Right atrium auricular region (tissue), 2 donors: ENCODE results near the gene CDKAL1. TPM values are rescaled to one million over a fixed set of nuclear protein-coding genes. Genes with fewer than 3 reads are reported as not detected.

Source experiments
- DNase-seq: peaks from one replicate; pipeline ENCODE4 v3.0.0-alpha.2; 2019; ENCODE audit warnings: low spot score
- H3K27ac ChIP-seq, 2 donors: fragments of 200-600 bp; sonication (generic); 1 replicate in 1 of 2; 2 replicates in 1 of 2; pipeline ENCODE4 v1.5.1; 2016 to 2019
- H3K27me3 ChIP-seq, 2 donors: fragments of 200-600 bp; sonication (generic); one replicate each; pipeline versions ENCODE4 v1.5.1 to v1.6.0; 2017 to 2019
- H3K36me3 ChIP-seq: fragments of 200-600 bp; sonication (generic); one replicate; pipeline ENCODE4 v1.5.1; 2016
- H3K4me1 ChIP-seq, 2 donors: fragments of 200-600 bp; sonication (generic); one replicate each; pipeline versions ENCODE4 v1.5.1 to v1.6.0; 2017 to 2019
- H3K4me3 ChIP-seq, 2 donors: fragments of 200-600 bp; sonication (generic); 1 replicate in 1 of 2; 2 replicates in 1 of 2; pipeline ENCODE4 v1.5.1; 2017 to 2019; ENCODE audit warnings: mild to moderate bottlenecking in 1 of 2, moderate library complexity in 1 of 2
- H3K9me3 ChIP-seq, 2 donors: fragments of 200-600 bp; sonication (generic); one replicate each; pipeline ENCODE4 v1.5.1; 2019
- total RNA-seq, 2 donors: library from RNA; depleted of rRNA; stranded (reverse); fragments of >200 nt; gene quantifications; one replicate each; pipeline ENCODE4 v1.1.0, GENCODE V29; 2016
- TF ChIP-seq, protein P1 (sequence below), 2 donors: fragments of 200-600 bp; sonication (generic); IDR thresholded peaks; one replicate each; pipeline ENCODE4 v1.5.1; 2019; ENCODE audit warnings: antibody characterized with exemption in 2 of 2

Gene CDKAL1
- total RNA-seq, 2 donors from 2014 or later, result 8.8 to 10.5 TPM

DNA sequence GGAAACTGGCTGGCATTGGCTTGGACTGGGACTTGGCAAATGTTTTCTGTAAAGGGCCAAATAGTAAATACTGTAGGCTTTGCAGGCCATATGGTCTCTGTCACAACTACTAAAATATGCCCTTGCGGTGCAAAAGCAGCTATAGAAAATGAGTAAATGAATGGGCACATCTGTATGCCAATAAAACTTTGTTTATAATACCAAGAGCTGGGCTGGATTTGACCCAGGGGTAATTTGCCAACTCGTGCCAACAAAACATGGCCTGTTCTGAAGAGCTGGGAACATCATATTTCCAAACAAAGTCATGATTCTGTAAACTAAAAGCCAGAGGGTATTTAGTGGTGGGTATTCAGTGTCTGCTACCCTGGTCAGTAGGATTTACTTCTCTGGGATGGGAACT lies 739.2 kb downstream of the CDKAL1 start:
- no peak for DNase-seq

DNA sequence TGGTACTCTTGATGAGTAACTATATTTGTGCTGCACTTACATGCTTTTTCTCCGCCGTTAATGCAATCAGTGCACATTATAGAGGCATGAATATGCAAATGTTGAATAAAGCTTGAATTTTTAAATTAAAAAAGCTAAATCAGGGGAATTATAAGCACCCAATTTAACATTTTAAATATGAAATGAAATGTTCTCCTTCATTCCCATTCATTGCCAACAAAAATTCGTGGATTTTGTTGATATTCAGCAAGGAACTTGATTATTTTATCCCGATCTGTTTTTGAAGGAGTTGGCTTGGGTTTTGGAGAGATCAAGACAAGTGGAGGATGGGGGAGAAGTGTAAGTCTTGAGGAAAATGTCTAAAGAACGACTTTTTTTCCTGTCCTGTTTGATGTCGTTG lies 740.6 kb downstream of the CDKAL1 start:
- H3K27ac ChIP-seq, result no peak overlapping the region
- no peaks in the 10 kb centered on the region for H3K36me3 ChIP-seq
- no peaks in the 10 kb centered on the region for H3K27me3 ChIP-seq
- TF ChIP-seq, protein P1, sequence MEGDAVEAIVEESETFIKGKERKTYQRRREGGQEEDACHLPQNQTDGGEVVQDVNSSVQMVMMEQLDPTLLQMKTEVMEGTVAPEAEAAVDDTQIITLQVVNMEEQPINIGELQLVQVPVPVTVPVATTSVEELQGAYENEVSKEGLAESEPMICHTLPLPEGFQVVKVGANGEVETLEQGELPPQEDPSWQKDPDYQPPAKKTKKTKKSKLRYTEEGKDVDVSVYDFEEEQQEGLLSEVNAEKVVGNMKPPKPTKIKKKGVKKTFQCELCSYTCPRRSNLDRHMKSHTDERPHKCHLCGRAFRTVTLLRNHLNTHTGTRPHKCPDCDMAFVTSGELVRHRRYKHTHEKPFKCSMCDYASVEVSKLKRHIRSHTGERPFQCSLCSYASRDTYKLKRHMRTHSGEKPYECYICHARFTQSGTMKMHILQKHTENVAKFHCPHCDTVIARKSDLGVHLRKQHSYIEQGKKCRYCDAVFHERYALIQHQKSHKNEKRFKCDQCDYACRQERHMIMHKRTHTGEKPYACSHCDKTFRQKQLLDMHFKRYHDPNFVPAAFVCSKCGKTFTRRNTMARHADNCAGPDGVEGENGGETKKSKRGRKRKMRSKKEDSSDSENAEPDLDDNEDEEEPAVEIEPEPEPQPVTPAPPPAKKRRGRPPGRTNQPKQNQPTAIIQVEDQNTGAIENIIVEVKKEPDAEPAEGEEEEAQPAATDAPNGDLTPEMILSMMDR (IDR thresholded peaks at IDR 0.05), result no peak
- peaks cover 0 to 18% of the 10 kb centered on the region in 2 donors for H3K4me1 ChIP-seq
- no peak for DNase-seq
- H3K4me3 ChIP-seq, result no peak overlapping the region
- no peaks in the 10 kb centered on the region for H3K9me3 ChIP-seq

More for the DNA sequence above, 739.2 kb downstream of the CDKAL1 start:
- Histone ChIP-seq H3K9me3 (no peaks in the 10 kb centered on the region), H3K27ac (no peak overlapping the region), H3K4me3 (no peak overlapping the region), H3K27me3 (no peaks in the 10 kb centered on the region), H3K4me1 (peaks cover 0 to 12% of the 10 kb centered on the region in 2 donors), H3K36me3 (no peaks in the 10 kb centered on the region)
- TF ChIP-seq, protein P1 (IDR thresholded peaks at IDR 0.05), result no peak

DNA sequence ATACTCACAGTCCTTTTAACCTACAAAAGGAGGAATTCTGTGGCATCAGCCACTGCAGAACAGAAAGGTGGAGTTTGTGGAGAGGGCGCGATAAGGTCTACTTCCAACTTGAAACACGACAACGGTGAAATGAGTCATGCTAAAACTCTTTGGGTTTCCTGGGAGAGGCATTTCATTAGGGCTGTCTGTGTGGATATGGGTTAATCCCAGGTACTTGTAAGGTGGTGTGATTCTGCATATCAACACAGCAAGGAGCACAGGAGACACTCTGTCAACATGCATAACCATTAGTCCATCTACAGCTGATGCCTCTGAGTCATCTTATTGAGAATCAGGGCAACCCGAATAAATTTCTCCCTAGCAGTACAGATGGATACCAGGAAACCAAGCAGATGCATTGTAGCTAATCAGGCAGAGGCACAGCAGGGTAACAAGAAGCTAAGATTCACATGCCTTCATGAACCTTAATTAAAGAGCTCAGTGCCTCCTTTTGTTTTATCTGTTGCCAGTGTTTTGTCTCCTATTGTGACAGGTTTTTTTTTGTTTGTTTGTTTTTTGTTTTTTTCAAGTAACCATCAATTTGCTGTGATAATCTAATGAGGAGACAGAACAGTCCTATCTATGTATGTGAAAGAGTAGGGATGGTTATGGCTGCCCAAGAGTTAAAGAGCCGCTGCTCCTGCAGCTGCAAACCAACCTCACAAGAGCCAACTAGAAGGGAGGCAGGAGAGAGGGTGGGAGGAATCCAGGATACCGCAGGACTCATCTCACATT lies 743.5 kb downstream of the CDKAL1 start:
- no peaks in the 10 kb centered on the region for H3K27me3 ChIP-seq
- no peaks in the 10 kb centered on the region for H3K9me3 ChIP-seq
- TF ChIP-seq, protein P1 (IDR thresholded peaks at IDR 0.05), result no peak
- peak overlapping the region in 1 of 2 donors; percentile 1 for H3K4me3 ChIP-seq
- DNase-seq, result no peak
- peaks cover 0 to 11% of the 10 kb centered on the region in 2 donors for H3K4me1 ChIP-seq
- peak overlapping the region; percentile 26 to 78 for H3K27ac ChIP-seq
- H3K36me3 ChIP-seq, result no peaks in the 10 kb centered on the region

DNA sequence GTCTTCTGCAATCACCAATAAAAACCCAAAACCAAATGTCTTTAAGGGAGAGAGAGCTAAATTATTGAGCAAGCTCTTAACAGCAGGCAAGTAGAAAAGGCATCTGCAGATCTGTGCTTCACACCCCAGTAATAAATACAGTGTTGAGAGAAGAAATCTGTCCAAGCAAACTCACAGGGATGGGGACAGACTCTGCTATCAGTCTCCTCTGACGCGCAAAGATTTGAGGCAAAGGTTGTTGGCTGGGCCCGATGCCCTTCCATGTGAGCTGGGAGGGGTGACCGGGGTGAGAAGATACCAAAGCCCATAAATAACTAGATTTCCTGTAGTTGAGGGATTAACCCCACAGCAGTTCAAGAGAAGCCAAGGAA lies 744.1 kb downstream of the CDKAL1 start:
- TF ChIP-seq, protein P1 (IDR thresholded peaks at IDR 0.05), result no peak
- no peak for DNase-seq
- H3K4me3 ChIP-seq, result peak overlapping the region in 1 of 2 donors; percentile 1

DNA sequence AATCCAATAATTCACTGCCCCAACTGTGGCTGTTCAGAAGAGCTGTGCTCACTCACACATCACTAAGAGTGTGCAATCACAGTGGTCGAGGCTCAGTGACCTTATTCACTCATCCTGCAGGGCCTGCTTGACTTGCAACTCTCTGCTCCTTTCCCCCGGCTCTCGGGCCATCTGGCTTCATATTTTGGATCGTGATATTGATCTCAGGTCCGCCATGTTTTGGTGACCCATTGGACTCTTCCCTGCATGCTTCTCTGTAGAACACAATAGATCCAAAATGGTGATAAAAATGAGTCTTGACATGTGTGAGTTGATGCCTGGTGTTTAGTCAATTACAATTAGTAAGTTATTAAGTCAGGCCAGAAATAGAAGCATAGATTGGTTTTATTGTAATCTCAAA lies 745.4 kb downstream of the CDKAL1 start:
- Histone ChIP-seq H3K27me3 (no peaks in the 10 kb centered on the region), H3K36me3 (no peaks in the 10 kb centered on the region), H3K4me3 (no peak overlapping the region), H3K27ac (no peak overlapping the region), H3K9me3 (no peaks in the 10 kb centered on the region), H3K4me1 (peaks cover 0 to 11% of the 10 kb centered on the region in 2 donors)
- TF ChIP-seq, protein P1 (IDR thresholded peaks at IDR 0.05), result no peak
- no peak for DNase-seq

More for the DNA sequence above, 744.1 kb downstream of the CDKAL1 start:
- Histone ChIP-seq H3K4me1 (peaks cover 0 to 11% of the 10 kb centered on the region in 2 donors), H3K9me3 (no peaks in the 10 kb centered on the region), H3K27ac (peak overlapping the region; percentile 26 to 78), H3K36me3 (no peaks in the 10 kb centered on the region), H3K27me3 (no peaks in the 10 kb centered on the region)
